ENCODE results near the gene POTEI. TPM values are rescaled to one million over a fixed set of nuclear protein-coding genes. Genes with fewer than 3 reads are reported as not detected.
"Not testable (repeated sequence)": the region's sequence is repeated elsewhere in the genome, so short reads cannot be mapped to it uniquely, and the experiment has no call there.

POTEI gene
- total RNA-seq, 1 experiment from 2014 or later, result not detected

DNA sequence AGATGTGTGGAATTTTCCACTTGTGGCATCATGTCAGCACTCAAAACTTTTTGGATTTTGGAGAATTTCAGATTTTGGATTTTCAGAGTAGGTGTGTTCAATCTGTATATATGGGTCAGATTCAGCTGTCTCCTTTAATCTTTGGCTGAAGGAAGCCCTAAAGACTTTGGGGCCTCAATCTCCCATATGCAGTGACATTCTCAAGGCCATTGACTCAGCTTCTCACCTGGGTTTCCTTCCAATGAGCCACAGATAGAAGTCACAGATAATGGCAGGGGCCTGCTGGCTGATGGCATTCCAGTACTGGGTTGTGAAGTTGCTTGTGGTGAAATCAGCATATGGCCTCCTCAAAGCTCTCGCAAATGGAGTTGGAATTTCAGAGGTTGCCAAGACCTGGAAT lies 90.3 kb downstream of the POTEI start:
- H3K4me2 ChIP-seq; H3K9me2 ChIP-seq (ENCODE audit: insufficient read depth); H3K9me3 ChIP-seq (ENCODE audit: insufficient read depth, low read depth); H3F3A ChIP-seq (ENCODE audit: insufficient read depth, low read depth); H3K36me3 ChIP-seq (ENCODE audit: low read depth); H3K27ac ChIP-seq; H3K27me3 ChIP-seq (ENCODE audit: insufficient read depth, low read depth); POLR2A ChIA-PET (ENCODE audit: unreplicated experiment); DNase-seq; H3K79me2 ChIP-seq (ENCODE audit: low read depth); H4K20me1 ChIP-seq (ENCODE audit: insufficient read depth); intact Hi-C loops (cut with micrococcal nuclease; ENCODE audit: unreplicated experiment); CTCF ChIA-PET; H2AFZ ChIP-seq; H3K4me3 ChIP-seq; BruUV-seq (replicated peaks); H3K4me1 ChIP-seq (replicated peaks; ENCODE audit: insufficient read depth): not testable (repeated sequence)

- H3K79me2 ChIP-seq (ENCODE audit: low read depth); H3K9me2 ChIP-seq (ENCODE audit: insufficient read depth); H3K4me2 ChIP-seq; BruUV-seq (replicated peaks); H3K27me3 ChIP-seq (ENCODE audit: insufficient read depth, low read depth); H4K20me1 ChIP-seq (ENCODE audit: insufficient read depth); intact Hi-C loops (cut with micrococcal nuclease; ENCODE audit: unreplicated experiment); H3K36me3 ChIP-seq (ENCODE audit: low read depth); DNase-seq; H3K4me3 ChIP-seq; H3K4me1 ChIP-seq (replicated peaks; ENCODE audit: insufficient read depth); CTCF ChIA-PET; H2AFZ ChIP-seq; H3F3A ChIP-seq (ENCODE audit: insufficient read depth, low read depth); H3K27ac ChIP-seq; H3K9me3 ChIP-seq (ENCODE audit: insufficient read depth, low read depth); POLR2A ChIA-PET (ENCODE audit: unreplicated experiment): not testable (repeated sequence)
These were observed 92.4 kb downstream of the POTEI start for GRCh38 chr2:130416693-130417092.

Other genes starting within 250 kb of the POTEI start
- 76.8 and 82.6 TPM in 2 replicates for gene IMP4, start 166.4 kb downstream of the POTEI start, total RNA-seq (2021)
- gene PTPN18, start 153.3 kb downstream of the POTEI start, total RNA-seq (2021), result 54.5 and 55.9 TPM in 2 replicates
- gene CFC1B, start 11.9 kb upstream of the POTEI start, total RNA-seq (2021), result not detected in 2 replicates
- gene CFC1, start 90.2 kb upstream of the POTEI start, total RNA-seq (2021), result not detected in 2 replicates
- not detected in 2 replicates for gene POTEJ, start 102.1 kb upstream of the POTEI start, total RNA-seq (2021)
- not detected in 2 replicates for gene GPR148, start 219.7 kb upstream of the POTEI start, total RNA-seq (2021)
- gene AMER3, start 246.2 kb upstream of the POTEI start, total RNA-seq (2021), result not detected in 2 replicates

Measured in PC-9 (cell line).